ENCODE data around the gene POFUT2.

POFUT2 gene

GRCh38 chr21:45258466-45258865 is 29.2 kb downstream of the POFUT2 start:
- ATAC-seq (replicated peaks) (no peak), DNase-seq (no peak)
- Mint-ChIP-seq H3K4me3 (peak overlapping the region in 1 of 2 donors; percentile 48), H3K4me1 (ENCODE audit: low read depth in 2 of 2) (peaks cover 17 to 19% of the 10 kb centered on the region in 2 donors), H3K9me3 (no peaks in the 10 kb centered on the region), H3K36me3 (ENCODE audit: insufficient read depth) (no peaks in the 10 kb centered on the region), H3K27me3 (peaks cover 9 to 13% of the 10 kb centered on the region in 2 donors), H3K27ac (no peak overlapping the region)

GRCh38 chr21:45257673-45258341 is 29.9 kb downstream of the POFUT2 start:
- Mint-ChIP-seq H3K27me3 (peaks cover 9 to 13% of the 10 kb centered on the region in 2 donors), H3K9me3 (no peaks in the 10 kb centered on the region)
- ATAC-seq (replicated peaks): no peak

GRCh38 chr21:45256912-45257672 is 30.6 kb downstream of the POFUT2 start:
- peak; percentile 64 for ATAC-seq (replicated peaks)
- H3K27ac Mint-ChIP-seq: peak overlapping the region; percentile 28 to 70
- no peaks in the 10 kb centered on the region for H3K36me3 Mint-ChIP-seq (ENCODE audit: insufficient read depth)
- peak in 2 of 3 experiments; percentile 17 to 19 for DNase-seq
- H3K4me3 Mint-ChIP-seq: peak overlapping the region; percentile 27 to 53
- H3K4me1 Mint-ChIP-seq (ENCODE audit: low read depth in 2 of 2): peaks cover 17 to 19% of the 10 kb centered on the region in 2 donors
- H3K9me3 Mint-ChIP-seq: no peaks in the 10 kb centered on the region
- H3K27me3 Mint-ChIP-seq: peaks cover 9 to 13% of the 10 kb centered on the region in 2 donors

More at GRCh38 chr21:45257673-45258341, 29.9 kb downstream of the POFUT2 start:
- no peak for DNase-seq
- Mint-ChIP-seq H3K36me3 (ENCODE audit: insufficient read depth) (no peaks in the 10 kb centered on the region), H3K27ac (no peak overlapping the region), H3K4me3 (peak overlapping the region in 1 of 2 donors; percentile 53), H3K4me1 (ENCODE audit: low read depth in 2 of 2) (peaks cover 17 to 19% of the 10 kb centered on the region in 2 donors)

GRCh38 chr21:45256021-45256911 is 31.4 kb downstream of the POFUT2 start:
- Mint-ChIP-seq H3K9me3 (no peaks in the 10 kb centered on the region), H3K4me1 (ENCODE audit: low read depth in 2 of 2) (peaks cover 17 to 19% of the 10 kb centered on the region in 2 donors), H3K4me3 (peak overlapping the region; percentile 53 to 57), H3K36me3 (ENCODE audit: insufficient read depth) (no peaks in the 10 kb centered on the region), H3K27ac (peak overlapping the region; percentile 28 to 70), H3K27me3 (peaks cover 9 to 13% of the 10 kb centered on the region in 2 donors)
- DNase-seq: no peak
- peak; percentile 16 for ATAC-seq (replicated peaks)

GRCh38 chr21:45255381-45256020 is 32.2 kb downstream of the POFUT2 start:
- Mint-ChIP-seq H3K9me3 (no peaks in the 10 kb centered on the region), H3K27me3 (peaks cover 9 to 13% of the 10 kb centered on the region in 2 donors), H3K4me3 (peak overlapping the region; percentile 53 to 62), H3K4me1 (ENCODE audit: low read depth in 2 of 2) (peaks cover 17 to 19% of the 10 kb centered on the region in 2 donors), H3K36me3 (ENCODE audit: insufficient read depth) (no peaks in the 10 kb centered on the region), H3K27ac (peak overlapping the region in 1 of 2 donors; percentile 62)
- peak in 2 of 3 experiments; percentile 21 to 39 for DNase-seq
- peak; percentile 74 for ATAC-seq (replicated peaks)

GRCh38 chr21:45254460-45254930 is 33.2 kb downstream of the POFUT2 start:
- DNase-seq (no peak), ATAC-seq (replicated peaks) (no peak)
- no peaks in the 10 kb centered on the region for H3K36me3 Mint-ChIP-seq (ENCODE audit: insufficient read depth)
- H3K4me3 Mint-ChIP-seq: peak overlapping the region; percentile 53 to 62
- peak overlapping the region; percentile 2 to 62 for H3K27ac Mint-ChIP-seq
- H3K4me1 Mint-ChIP-seq (ENCODE audit: low read depth in 2 of 2): peaks cover 17 to 19% of the 10 kb centered on the region in 2 donors
- H3K9me3 Mint-ChIP-seq: no peaks in the 10 kb centered on the region
- peaks cover 9 to 13% of the 10 kb centered on the region in 2 donors for H3K27me3 Mint-ChIP-seq

GRCh38 chr21:45253633-45254459 is 33.8 kb downstream of the POFUT2 start:
- ATAC-seq (replicated peaks): no peak
- H3K4me3 Mint-ChIP-seq: peak overlapping the region; percentile 53 to 62

GRCh38 chr21:45253180-45253579 is 34.5 kb downstream of the POFUT2 start:
- no peaks in the 10 kb centered on the region for H3K36me3 Mint-ChIP-seq (ENCODE audit: insufficient read depth)
- ATAC-seq (replicated peaks): no peak
- H3K9me3 Mint-ChIP-seq: no peaks in the 10 kb centered on the region

More at GRCh38 chr21:45253633-45254459, 33.8 kb downstream of the POFUT2 start:
- DNase-seq: no peak
- Mint-ChIP-seq H3K27ac (no peak overlapping the region), H3K27me3 (peaks cover 9 to 13% of the 10 kb centered on the region in 2 donors), H3K9me3 (no peaks in the 10 kb centered on the region), H3K36me3 (ENCODE audit: insufficient read depth) (no peaks in the 10 kb centered on the region), H3K4me1 (ENCODE audit: low read depth in 2 of 2) (peaks cover 17 to 19% of the 10 kb centered on the region in 2 donors)

GRCh38 chr21:45252448-45252925 is 35.2 kb downstream of the POFUT2 start:
- DNase-seq: no peak

More at GRCh38 chr21:45253180-45253579, 34.5 kb downstream of the POFUT2 start:
- peaks cover 9 to 13% of the 10 kb centered on the region in 2 donors for H3K27me3 Mint-ChIP-seq
- no peak for DNase-seq
- H3K27ac Mint-ChIP-seq: no peak overlapping the region
- H3K4me1 Mint-ChIP-seq (ENCODE audit: low read depth in 2 of 2): peaks cover 17 to 19% of the 10 kb centered on the region in 2 donors
- no peak overlapping the region for H3K4me3 Mint-ChIP-seq

GRCh38 chr21:45251635-45252447 is 35.9 kb downstream of the POFUT2 start:
- peaks cover 9 to 13% of the 10 kb centered on the region in 2 donors for H3K27me3 Mint-ChIP-seq

More at GRCh38 chr21:45252448-45252925, 35.2 kb downstream of the POFUT2 start:
- Mint-ChIP-seq H3K4me3 (no peak overlapping the region), H3K4me1 (ENCODE audit: low read depth in 2 of 2) (peaks cover 17 to 19% of the 10 kb centered on the region in 2 donors), H3K36me3 (ENCODE audit: insufficient read depth) (no peaks in the 10 kb centered on the region), H3K9me3 (no peaks in the 10 kb centered on the region), H3K27ac (no peak overlapping the region), H3K27me3 (peaks cover 9 to 13% of the 10 kb centered on the region in 2 donors)
- ATAC-seq (replicated peaks): no peak

More at GRCh38 chr21:45251635-45252447, 35.9 kb downstream of the POFUT2 start:
- peaks cover 17% of the 10 kb centered on the region in 2 donors for H3K4me1 Mint-ChIP-seq (ENCODE audit: low read depth in 2 of 2)
- no peak overlapping the region for H3K4me3 Mint-ChIP-seq
- H3K9me3 Mint-ChIP-seq: no peaks in the 10 kb centered on the region
- DNase-seq (no peak), ATAC-seq (replicated peaks) (no peak)
- H3K36me3 Mint-ChIP-seq (ENCODE audit: insufficient read depth): no peaks in the 10 kb centered on the region
- no peak overlapping the region for H3K27ac Mint-ChIP-seq

Data from effector memory CD8-positive, alpha-beta T cell (primary cell).